B cell (primary cell): ENCODE results near the gene TTLL8. TPM values are rescaled to one million over a fixed set of nuclear protein-coding genes. Genes with fewer than 3 reads are reported as not detected.

Experiments used
- ATAC-seq: fragments of 200-7000 bp; cut with Tn5 transposase; one replicate; pipeline ENCODE4 v1.10.0; 2021; ENCODE audit warnings: low read depth, mild to moderate bottlenecking, moderate number of reproducible peaks, moderate library complexity
- CTCF ChIA-PET: fragments of 350-600 bp; sonication (Branson Sonifier 250); formaldehyde crosslinking; loops from one replicate; lab custom pipeline; 2021; ENCODE audit warnings: antibody characterized with exemption, inconsistent platforms; lab: Charles Lee
- POLR2A ChIA-PET: fragments of 350-600 bp; sonication (Branson Sonifier 250); formaldehyde crosslinking; loops from one replicate; lab custom pipeline; 2021; ENCODE audit warnings: antibody characterized with exemption; lab: Charles Lee
- DNase-seq: peaks from one replicate; pipeline ENCODE4 v3.0.0; 2013
- H2AFZ ChIP-seq: 2 replicates; pipeline ENCODE4 v1.6.1; 2012; ENCODE audit warnings: mild to moderate bottlenecking, low read depth, low read length; ENCODE audit not compliant: insufficient read depth, poor library complexity, severe bottlenecking
- H3K27ac ChIP-seq, 2 donors: 1 replicate in 1 of 2; 2 replicates in 1 of 2; pipeline ENCODE4 v1.5.1; 2012 to 2013; ENCODE audit warnings: low read length in 2 of 2, mild to moderate bottlenecking in 2 of 2, moderate library complexity in 1 of 2
- H3K27me3 ChIP-seq, 4 experiments: fragments of 200-600 bp in 1 of 4; sonication (generic) in 1 of 4; replicated peaks in 1 of 4; 1 replicate in 2 of 4; 2 replicates in 2 of 4; pipeline versions ENCODE4 v1.6.1 to v1.7.0; 2013 to 2016; ENCODE audit warnings: low read length in 3 of 4, mild to moderate bottlenecking in 2 of 4, mixed read lengths in 1 of 4, moderate library complexity in 1 of 4; ENCODE audit not compliant: insufficient read depth in 4 of 4, control insufficient read depth in 3 of 4; ENCODE audit errors: control extremely low read depth in 1 of 4
- H3K36me3 ChIP-seq, 2 experiments: replicated peaks in 1 of 2; 1 replicate in 1 of 2; 2 replicates in 1 of 2; pipeline versions ENCODE4 v1.6.1 to v1.7.1; 2013; ENCODE audit warnings: low read length in 1 of 2; ENCODE audit not compliant: insufficient read depth in 2 of 2, control insufficient read depth in 1 of 2; ENCODE audit errors: control extremely low read depth in 1 of 2, extremely low read depth in 1 of 2
- H3K4me1 ChIP-seq, 2 donors: fragments of 200-600 bp in 1 of 2; sonication (generic) in 1 of 2; 1 replicate in 1 of 2; 2 replicates in 1 of 2; pipeline versions ENCODE4 v1.5.1 to v1.6.1; 2013 to 2017; ENCODE audit warnings: low read length in 2 of 2; ENCODE audit not compliant: control insufficient read depth in 2 of 2, insufficient read depth in 2 of 2
- H3K4me2 ChIP-seq: replicated peaks from 2 replicates; pipeline ENCODE3; 2012; ENCODE audit warnings: mild to moderate bottlenecking, low read depth, low read length; ENCODE audit not compliant: poor library complexity, severe bottlenecking
- H3K4me3 ChIP-seq, 5 experiments: fragments of 200-600 bp in 1 of 5; sonication (generic) in 1 of 5; 1 replicate in 3 of 5; 2 replicates in 2 of 5; pipeline versions ENCODE4 v1.5.1 to v1.7.0; 2011 to 2016; ENCODE audit warnings: low read length in 4 of 5, mild to moderate bottlenecking in 4 of 5, low read depth in 2 of 5, control low read depth in 1 of 5, moderate library complexity in 1 of 5; ENCODE audit not compliant: insufficient read depth in 1 of 5; ENCODE audit errors: control extremely low read depth in 1 of 5, extremely low read depth in 1 of 5
- H3K79me2 ChIP-seq: fragments of 200-600 bp; sonication (generic); one replicate; pipeline ENCODE4 v1.6.0; 2016; ENCODE audit warnings: low read length; ENCODE audit not compliant: control insufficient read depth, insufficient read depth
- H3K9ac ChIP-seq: fragments of 200-600 bp; sonication (generic); 2 replicates; pipeline ENCODE4 v1.6.1; 2017; ENCODE audit warnings: mild to moderate bottlenecking, low read length, moderate library complexity
- H3K9me3 ChIP-seq, 3 donors: one replicate each; pipeline versions ENCODE4 v1.6.1 to v1.7.1; 2013; ENCODE audit warnings: low read length in 2 of 3; ENCODE audit not compliant: control insufficient read depth in 2 of 3, insufficient read depth in 1 of 3; ENCODE audit errors: control extremely low read depth in 1 of 3
- H4K20me1 ChIP-seq: 2 replicates; pipeline ENCODE4 v1.6.0; 2012; ENCODE audit warnings: mild to moderate bottlenecking, low read length; ENCODE audit not compliant: insufficient read depth, control insufficient read depth, poor library complexity, severe bottlenecking
- H3K27ac Mint-ChIP-seq: one replicate; pipeline ENCODE4 v1.8.0; 2021; ENCODE audit warnings: mixed read lengths
- H3K27me3 Mint-ChIP-seq: one replicate; pipeline ENCODE4 v1.8.0; 2021; ENCODE audit warnings: mixed read lengths
- H3K4me1 Mint-ChIP-seq: one replicate; pipeline ENCODE4 v1.8.0; 2021; ENCODE audit warnings: mixed read lengths
- H3K4me3 Mint-ChIP-seq: one replicate; pipeline ENCODE4 v1.8.0; 2021; ENCODE audit warnings: mixed read lengths
- H3K9me3 Mint-ChIP-seq: one replicate; pipeline ENCODE4 v1.8.0; 2022; ENCODE audit warnings: mixed read lengths; ENCODE audit not compliant: insufficient read depth
- EZH2 ChIP-seq: IDR thresholded peaks from 2 replicates; pipeline ENCODE4 v1.6.1; 2012; ENCODE audit warnings: borderline replicate concordance, low read depth, mild to moderate bottlenecking, moderate library complexity, low read length; ENCODE audit not compliant: insufficient read depth, poor library complexity, severe bottlenecking
- WGBS: methylation state at CpG from one replicate; pipeline ENCODE4 v1.1.5; 2013; ENCODE audit warnings: missing lambda C conversion rate; ENCODE audit not compliant: insufficient coverage; 5-methylcytosine and 5-hydroxymethylcytosine counted together
- intact Hi-C: fragments of 100-400 bp; cut with micrococcal nuclease; formaldehyde crosslinking; loops from one replicate; pipeline ENCODE4 v1.10.0; 2022
- polyA plus RNA-seq: library from polyadenylated mRNA; depleted of rRNA; stranded (reverse); fragments of >200 nt; gene quantifications from 2 replicates; pipeline ENCODE4 v1.2.3, GENCODE V29; 2012
- total RNA-seq, 2 donors: library from RNA; stranded (reverse); fragments of 120-200 nt in 1 of 2; gene quantifications; 1 replicate in 1 of 2; 2 replicates in 1 of 2; pipeline versions ENCODE4 v1.2.3 to v1.2.4, GENCODE V29; 2013 to 2022
- TF ChIP-seq, protein P1 (sequence below): fragments of 200-600 bp; IDR thresholded peaks from one replicate; pipeline ENCODE4 v1.8.0; 2022; ENCODE audit warnings: antibody characterized with exemption, mild to moderate bottlenecking

TTLL8 gene
- total and polyA plus RNA-seq, 2 donors (not counting 1 experiment from before 2014, with no cell fraction given): not detected

- no peak overlapping the region for H3K9ac ChIP-seq
- H3K4me1 ChIP-seq: no peaks in the 10 kb centered on the region
- TF ChIP-seq, protein P1, sequence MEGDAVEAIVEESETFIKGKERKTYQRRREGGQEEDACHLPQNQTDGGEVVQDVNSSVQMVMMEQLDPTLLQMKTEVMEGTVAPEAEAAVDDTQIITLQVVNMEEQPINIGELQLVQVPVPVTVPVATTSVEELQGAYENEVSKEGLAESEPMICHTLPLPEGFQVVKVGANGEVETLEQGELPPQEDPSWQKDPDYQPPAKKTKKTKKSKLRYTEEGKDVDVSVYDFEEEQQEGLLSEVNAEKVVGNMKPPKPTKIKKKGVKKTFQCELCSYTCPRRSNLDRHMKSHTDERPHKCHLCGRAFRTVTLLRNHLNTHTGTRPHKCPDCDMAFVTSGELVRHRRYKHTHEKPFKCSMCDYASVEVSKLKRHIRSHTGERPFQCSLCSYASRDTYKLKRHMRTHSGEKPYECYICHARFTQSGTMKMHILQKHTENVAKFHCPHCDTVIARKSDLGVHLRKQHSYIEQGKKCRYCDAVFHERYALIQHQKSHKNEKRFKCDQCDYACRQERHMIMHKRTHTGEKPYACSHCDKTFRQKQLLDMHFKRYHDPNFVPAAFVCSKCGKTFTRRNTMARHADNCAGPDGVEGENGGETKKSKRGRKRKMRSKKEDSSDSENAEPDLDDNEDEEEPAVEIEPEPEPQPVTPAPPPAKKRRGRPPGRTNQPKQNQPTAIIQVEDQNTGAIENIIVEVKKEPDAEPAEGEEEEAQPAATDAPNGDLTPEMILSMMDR: no peak
- TF ChIP-seq EZH2: no peak
- H3K27ac ChIP-seq: no peak overlapping the region
- ChIA-PET POLR2A (no interaction called here), CTCF (interaction anchor here (1.1 to 1.2 kb wide), 2 partner anchors 54 to 153 kb away, joined by 3 to 4 read pairs; no protein-coding TSS in a partner anchor)
- no peaks in the 10 kb centered on the region for H3K36me3 ChIP-seq
- Mint-ChIP-seq H3K27me3 (peaks cover 25% of the 10 kb centered on the region), H3K27ac (no peak overlapping the region), H3K4me3 (no peak overlapping the region), H3K4me1 (peaks cover 3% of the 10 kb centered on the region), H3K9me3 (peaks cover 3% of the 10 kb centered on the region)
- no peaks in the 10 kb centered on the region for H4K20me1 ChIP-seq
- intact Hi-C loops: no loop called here
- no peak overlapping the region for H2AFZ ChIP-seq
- H3K4me3 ChIP-seq: peak overlapping the region in 1 of 5 experiments; percentile 54
- WGBS: 19% methylated on average over 14 of the region's 16 CpGs
- H3K27me3 ChIP-seq: peaks cover 0 to 46% (median 8%) of the 10 kb centered on the region in 4 experiments
- no peak for DNase-seq
- peaks cover 0 to 31% (median 15%) of the 10 kb centered on the region in 3 donors for H3K9me3 ChIP-seq
- H3K79me2 ChIP-seq: no peaks in the 10 kb centered on the region
- no peak for ATAC-seq
- H3K4me2 ChIP-seq: peak overlapping the region; percentile 68
Measured at GRCh38 chr22:50084614-50085021, 26.5 kb upstream of the TTLL8 start.

DNA sequence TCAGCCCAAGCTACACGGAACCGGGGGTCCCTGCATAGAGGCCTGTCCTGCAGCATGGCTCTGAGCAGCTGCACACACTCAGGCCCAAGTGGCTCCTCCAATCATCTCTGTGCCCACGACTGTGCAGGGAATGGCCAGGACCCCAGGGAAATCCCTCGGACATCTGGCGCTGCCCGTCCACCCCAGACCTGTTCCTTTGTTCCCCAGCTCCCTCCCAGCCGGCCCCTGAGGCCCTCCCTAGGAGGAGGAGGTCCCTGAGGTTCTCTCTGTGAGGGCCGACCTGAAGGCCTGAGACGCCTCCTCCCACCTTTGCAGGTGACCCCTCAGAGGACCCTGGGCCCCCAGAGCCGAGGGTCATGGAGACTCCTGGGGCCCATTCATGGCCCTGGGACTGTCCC, 26.0 kb upstream of the TTLL8 start:
- peaks cover 26% of the 10 kb centered on the region for H3K27me3 Mint-ChIP-seq
- no peak for DNase-seq
- intact Hi-C loops: no loop called here
- no peak overlapping the region for H3K27ac Mint-ChIP-seq
- POLR2A ChIA-PET: no interaction called here
- Histone ChIP-seq H4K20me1 (no peaks in the 10 kb centered on the region), H3K79me2 (no peaks in the 10 kb centered on the region), H2AFZ (no peak overlapping the region), H3K36me3 (no peaks in the 10 kb centered on the region), H3K4me1 (no peaks in the 10 kb centered on the region), H3K27ac (no peak overlapping the region), H3K9me3 (peaks cover 0 to 26% (median 13%) of the 10 kb centered on the region in 3 donors), H3K4me3 (no peak overlapping the region), H3K9ac (no peak overlapping the region), H3K27me3 (peaks cover 0 to 46% (median 8%) of the 10 kb centered on the region in 4 experiments), H3K4me2 (peak overlapping the region; percentile 68)
- CTCF ChIA-PET: interaction anchor here (1.1 to 1.2 kb wide), 2 partner anchors 54 to 153 kb away, joined by 3 to 4 read pairs; no protein-coding TSS in a partner anchor
- no peak for ATAC-seq
- peaks cover 3% of the 10 kb centered on the region for H3K4me1 Mint-ChIP-seq
- no peak overlapping the region for H3K4me3 Mint-ChIP-seq
- 39% methylated on average over 7 of the region's 10 CpGs for WGBS
- TF ChIP-seq EZH2: no peak
- TF ChIP-seq, protein P1: no peak
- peaks cover 3% of the 10 kb centered on the region for H3K9me3 Mint-ChIP-seq
